Activated B cell treated with CpG ODN at 0.5 μM for 24 hours (primary cell): ENCODE data around the gene CUX1. TPM values are rescaled to one million over a fixed set of nuclear protein-coding genes. Genes with fewer than 3 reads are reported as not detected.

ENCODE experiments used
- ATAC-seq: fragments of 200-7000 bp; cut with Tn5 transposase; one replicate; pipeline ENCODE4 v1.10.0; 2021; ENCODE audit warnings: low read depth, mild to moderate bottlenecking, moderate library complexity
- CTCF ChIA-PET: fragments of 350-600 bp; sonication (Branson Sonifier 250); formaldehyde crosslinking; loops from one replicate; lab custom pipeline; 2021; ENCODE audit warnings: antibody characterized with exemption; lab: Charles Lee
- POLR2A ChIA-PET: fragments of 350-600 bp; sonication (Branson Sonifier 250); formaldehyde crosslinking; loops from one replicate; lab custom pipeline; 2021; ENCODE audit warnings: antibody characterized with exemption; lab: Charles Lee
- DNase-seq: peaks from one replicate; pipeline ENCODE4 v3.0.0; 2022
- H3K27ac Mint-ChIP-seq: one replicate; pipeline ENCODE4 v1.8.0; 2020; ENCODE audit warnings: mixed read lengths
- H3K27me3 Mint-ChIP-seq: one replicate; pipeline ENCODE4 v1.8.0; 2021; ENCODE audit warnings: mixed read lengths
- H3K36me3 Mint-ChIP-seq: one replicate; pipeline ENCODE4 v1.8.0; 2021; ENCODE audit warnings: low read depth, mixed read lengths
- H3K4me1 Mint-ChIP-seq: one replicate; pipeline ENCODE4 v1.8.0; 2021; ENCODE audit warnings: mixed read lengths
- H3K4me3 Mint-ChIP-seq: one replicate; pipeline ENCODE4 v1.8.0; 2020; ENCODE audit warnings: mild to moderate bottlenecking, mixed read lengths
- H3K9me3 Mint-ChIP-seq: one replicate; pipeline ENCODE4 v1.8.0; 2020; ENCODE audit warnings: mixed read lengths
- intact Hi-C: fragments of 100-400 bp; cut with micrococcal nuclease; formaldehyde crosslinking; loops from one replicate; pipeline ENCODE4 v1.15.1; 2024
- total RNA-seq: library from RNA; stranded (reverse); gene quantifications from 2 replicates; pipeline ENCODE4 v1.2.3, GENCODE V29; 2022
- TF ChIP-seq, protein P1 (sequence below): fragments of 200-600 bp; IDR thresholded peaks from one replicate; pipeline ENCODE4 v1.8.0; 2022; ENCODE audit warnings: antibody characterized with exemption, mild to moderate bottlenecking

Gene CUX1
- total RNA-seq, 1 donor from 2014 or later: 61.7 TPM

DNA sequence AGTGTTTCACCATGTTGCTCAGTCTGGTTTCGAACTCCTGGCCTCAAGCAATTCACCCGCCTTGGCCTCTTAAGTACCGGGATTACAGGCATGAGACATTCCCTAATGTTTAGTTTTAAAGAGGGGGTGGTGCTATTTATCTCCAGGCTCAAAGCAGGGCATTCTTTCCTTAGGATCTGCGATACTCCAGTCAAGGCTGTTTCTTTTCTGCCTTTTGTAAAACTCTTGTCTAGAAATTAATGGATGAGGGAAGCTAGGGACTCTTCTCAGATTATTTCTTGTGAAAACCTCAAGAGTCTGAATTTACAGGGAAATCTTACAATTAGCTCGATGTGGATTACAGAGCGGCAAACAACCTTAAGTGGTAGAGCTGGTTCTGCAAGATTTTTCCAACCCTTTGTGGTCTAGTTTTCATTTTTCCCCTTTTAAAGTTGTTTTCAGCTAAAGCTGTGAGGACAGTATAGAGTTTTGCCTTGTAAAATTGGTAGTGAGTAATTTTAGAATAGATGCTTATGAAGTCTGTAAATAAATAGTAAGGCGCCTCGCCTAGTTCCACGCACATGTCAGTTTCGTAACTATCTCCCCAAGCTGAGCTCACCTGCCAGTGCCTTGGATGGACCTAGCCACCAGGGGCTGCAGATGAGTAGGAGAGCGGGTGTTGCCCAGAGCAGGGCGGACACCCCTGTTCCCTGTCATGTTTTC lies 53.1 kb downstream of the CUX1 start:
- Mint-ChIP-seq H3K9me3 (no peaks in the 10 kb centered on the region), H3K4me1 (peaks cover 34% of the 10 kb centered on the region), H3K4me3 (no peak overlapping the region), H3K36me3 (peaks cover 1% of the 10 kb centered on the region), H3K27me3 (no peaks in the 10 kb centered on the region), H3K27ac (no peak overlapping the region)
- ChIA-PET POLR2A (interaction anchor here (1.0 kb wide), 1 partner anchor 175 kb away, joined by 5 read pairs; no protein-coding TSS in a partner anchor), CTCF (interaction anchor here (0.8 kb wide), 1 partner anchor 14 kb away, joined by 3 read pairs; no protein-coding TSS in a partner anchor)
- DNase-seq: no peak
- TF ChIP-seq, protein P1, sequence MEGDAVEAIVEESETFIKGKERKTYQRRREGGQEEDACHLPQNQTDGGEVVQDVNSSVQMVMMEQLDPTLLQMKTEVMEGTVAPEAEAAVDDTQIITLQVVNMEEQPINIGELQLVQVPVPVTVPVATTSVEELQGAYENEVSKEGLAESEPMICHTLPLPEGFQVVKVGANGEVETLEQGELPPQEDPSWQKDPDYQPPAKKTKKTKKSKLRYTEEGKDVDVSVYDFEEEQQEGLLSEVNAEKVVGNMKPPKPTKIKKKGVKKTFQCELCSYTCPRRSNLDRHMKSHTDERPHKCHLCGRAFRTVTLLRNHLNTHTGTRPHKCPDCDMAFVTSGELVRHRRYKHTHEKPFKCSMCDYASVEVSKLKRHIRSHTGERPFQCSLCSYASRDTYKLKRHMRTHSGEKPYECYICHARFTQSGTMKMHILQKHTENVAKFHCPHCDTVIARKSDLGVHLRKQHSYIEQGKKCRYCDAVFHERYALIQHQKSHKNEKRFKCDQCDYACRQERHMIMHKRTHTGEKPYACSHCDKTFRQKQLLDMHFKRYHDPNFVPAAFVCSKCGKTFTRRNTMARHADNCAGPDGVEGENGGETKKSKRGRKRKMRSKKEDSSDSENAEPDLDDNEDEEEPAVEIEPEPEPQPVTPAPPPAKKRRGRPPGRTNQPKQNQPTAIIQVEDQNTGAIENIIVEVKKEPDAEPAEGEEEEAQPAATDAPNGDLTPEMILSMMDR: no peak
- intact Hi-C loops: no loop called here
- peak; percentile 37 for ATAC-seq

DNA sequence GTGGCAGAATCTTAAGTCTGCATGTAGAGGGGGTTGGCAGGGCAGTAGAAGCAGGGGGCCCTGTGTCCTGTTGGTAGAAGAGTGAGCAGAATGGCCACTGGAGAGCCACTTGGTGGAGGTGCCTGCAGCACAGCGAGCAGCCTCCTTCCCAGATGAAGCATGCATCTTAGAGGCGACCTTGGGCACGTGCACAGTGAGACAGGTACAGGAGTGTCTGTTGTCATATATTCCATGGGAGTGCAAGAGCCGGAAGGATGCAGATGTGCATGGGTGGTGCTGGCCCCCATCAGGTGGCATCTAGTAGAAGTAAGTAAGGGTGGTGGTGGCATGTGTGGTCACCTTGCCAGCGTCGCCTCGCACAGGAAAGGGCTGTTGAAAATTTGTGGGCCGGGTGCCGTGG lies 53.9 kb downstream of the CUX1 start:
- Mint-ChIP-seq H3K9me3 (no peaks in the 10 kb centered on the region), H3K4me3 (no peak overlapping the region), H3K27me3 (no peaks in the 10 kb centered on the region), H3K36me3 (peaks cover 1% of the 10 kb centered on the region), H3K27ac (no peak overlapping the region), H3K4me1 (peaks cover 32% of the 10 kb centered on the region)
- DNase-seq (no peak), ATAC-seq (no peak)
- TF ChIP-seq, protein P1: no peak
- POLR2A ChIA-PET: no interaction called here
- intact Hi-C loops: no loop called here
- CTCF ChIA-PET: no interaction called here

DNA sequence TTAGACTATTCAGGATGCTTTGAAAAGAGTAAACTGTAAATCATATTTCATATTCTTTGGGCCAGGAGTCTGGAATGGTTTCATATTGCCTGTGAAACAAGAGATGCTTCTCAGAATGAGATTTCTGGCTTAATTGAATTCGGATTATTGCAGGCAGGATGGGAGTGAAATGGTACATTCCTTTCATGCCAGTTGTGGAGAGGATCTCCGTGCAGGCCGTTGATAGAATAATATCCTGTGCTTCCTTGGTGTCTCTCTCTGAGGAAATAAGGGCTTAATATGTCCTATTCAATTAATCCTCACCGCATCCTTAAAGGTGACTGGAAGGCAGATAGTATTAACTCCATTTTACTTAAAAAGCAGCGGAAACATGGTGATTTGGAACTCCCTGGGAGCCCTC lies 56.6 kb downstream of the CUX1 start:
- POLR2A ChIA-PET: no interaction called here
- H3K36me3 Mint-ChIP-seq: no peaks in the 10 kb centered on the region
- ATAC-seq: no peak
- H3K4me1 Mint-ChIP-seq: peaks cover 24% of the 10 kb centered on the region
- intact Hi-C loops: no loop called here
- H3K27me3 Mint-ChIP-seq: no peaks in the 10 kb centered on the region
- no peaks in the 10 kb centered on the region for H3K9me3 Mint-ChIP-seq
- no peak overlapping the region for H3K27ac Mint-ChIP-seq
- CTCF ChIA-PET: no interaction called here
- DNase-seq: no peak
- no peak overlapping the region for H3K4me3 Mint-ChIP-seq
- TF ChIP-seq, protein P1: no peak

DNA sequence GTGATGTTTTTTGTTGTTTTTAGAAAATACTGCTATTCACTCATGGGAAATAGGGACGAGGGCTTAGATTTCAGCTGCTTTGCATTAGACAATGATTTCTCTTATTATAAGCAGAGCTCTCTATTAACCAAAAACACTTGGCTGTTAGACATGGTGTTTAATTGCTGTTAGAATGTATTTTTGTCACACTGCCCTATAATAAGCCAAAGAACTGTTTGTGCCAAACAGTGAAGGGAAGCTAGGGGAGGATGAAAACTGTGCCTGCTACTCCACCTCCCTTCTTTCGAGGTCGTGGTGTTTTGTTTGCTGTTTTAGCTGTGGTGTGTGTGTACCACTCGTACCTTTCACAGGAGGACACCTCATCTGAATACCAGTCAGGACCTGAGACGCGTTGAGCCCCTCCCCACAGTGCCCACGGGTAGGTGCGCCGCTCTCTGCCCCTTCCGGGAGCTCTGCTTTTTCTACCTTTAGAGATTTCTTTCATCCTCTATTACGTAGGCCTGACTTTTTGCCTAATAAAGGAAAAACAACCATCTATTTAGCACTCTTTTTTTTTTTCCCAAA lies 57.9 kb downstream of the CUX1 start:
- Mint-ChIP-seq H3K4me3 (no peak overlapping the region), H3K27ac (no peak overlapping the region), H3K9me3 (no peaks in the 10 kb centered on the region), H3K36me3 (no peaks in the 10 kb centered on the region), H3K27me3 (no peaks in the 10 kb centered on the region), H3K4me1 (peaks cover 21% of the 10 kb centered on the region)
- intact Hi-C loops: no loop called here
- ATAC-seq: no peak
- no peak for DNase-seq
- ChIA-PET POLR2A (no interaction called here), CTCF (no interaction called here)
- TF ChIP-seq, protein P1: no peak

DNA sequence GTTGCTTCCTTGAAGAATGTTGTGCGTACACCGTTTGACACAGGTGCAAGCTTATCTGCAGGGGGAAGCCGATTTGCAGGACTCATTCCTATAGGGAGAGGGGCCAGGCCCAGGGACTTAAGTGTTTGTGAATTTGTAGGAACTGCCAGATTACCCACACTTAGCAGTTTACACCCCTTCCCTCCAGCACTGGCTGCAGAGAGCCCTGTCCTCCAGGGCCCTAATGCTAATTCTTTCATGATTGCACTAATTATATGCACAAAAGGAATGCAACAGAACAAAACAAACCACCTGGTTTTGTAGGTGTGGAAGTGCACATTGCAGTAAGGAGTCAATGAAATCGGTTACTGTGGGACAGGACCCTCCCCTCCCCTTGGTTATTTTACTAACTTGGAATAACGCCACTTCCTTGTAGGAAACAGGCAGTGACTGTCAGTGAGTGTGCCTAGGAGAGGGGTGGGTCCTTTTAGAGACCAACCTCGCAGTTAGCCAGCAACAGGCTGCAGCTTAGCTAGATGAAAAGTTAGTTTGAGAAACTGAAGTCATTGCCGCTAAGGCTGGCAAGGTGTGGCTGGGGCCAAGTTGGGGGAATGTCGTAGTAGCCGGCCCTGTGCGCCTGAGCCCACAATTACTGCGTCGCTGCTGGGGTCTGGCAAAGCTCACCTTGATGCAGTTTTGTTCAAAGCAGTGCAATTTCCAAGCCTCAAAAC lies 60.6 kb downstream of the CUX1 start:
- ATAC-seq (no peak), DNase-seq (no peak)
- H3K36me3 Mint-ChIP-seq: no peaks in the 10 kb centered on the region
- no peaks in the 10 kb centered on the region for H3K27me3 Mint-ChIP-seq
- intact Hi-C loops: no loop called here
- ChIA-PET POLR2A (no interaction called here), CTCF (no interaction called here)
- H3K9me3 Mint-ChIP-seq: no peaks in the 10 kb centered on the region
- H3K4me3 Mint-ChIP-seq: no peak overlapping the region
- peaks cover 23% of the 10 kb centered on the region for H3K4me1 Mint-ChIP-seq
- TF ChIP-seq, protein P1: no peak
- no peak overlapping the region for H3K27ac Mint-ChIP-seq
